Activated CD4-positive, alpha-beta T cell treated with anti-CD3 and anti-CD28 coated beads for 36 hours (primary cell): Measurements from ENCODE around the gene CELF4. TPM values are rescaled to one million over a fixed set of nuclear protein-coding genes. Genes with fewer than 3 reads are reported as not detected.
A peak's percentile ranks its signal among the peaks of the same experiment; 100 is the strongest.

ENCODE experiments used
- ATAC-seq: fragments of 200-7000 bp; cut with Tn5 transposase; one replicate; pipeline ENCODE4 v1.10.0; 2021; ENCODE audit warnings: mild to moderate bottlenecking, moderate library complexity
- CTCF ChIA-PET: fragments of 350-600 bp; sonication (Branson Sonifier 250); formaldehyde crosslinking; loops from one replicate; lab custom pipeline; 2021; ENCODE audit warnings: antibody characterized with exemption; lab: Charles Lee
- POLR2A ChIA-PET: fragments of 350-600 bp; sonication (Branson Sonifier 250); formaldehyde crosslinking; loops from one replicate; lab custom pipeline; 2021; ENCODE audit warnings: antibody characterized with exemption, inconsistent platforms; lab: Charles Lee
- DNase-seq: peaks from one replicate; pipeline ENCODE4 v3.0.0-alpha.2; 2020
- H3K27ac Mint-ChIP-seq: one replicate; pipeline ENCODE4 v1.8.0; 2021; ENCODE audit warnings: mixed read lengths
- H3K27me3 Mint-ChIP-seq: one replicate; pipeline ENCODE4 v1.8.0; 2021; ENCODE audit warnings: mixed read lengths
- H3K36me3 Mint-ChIP-seq: one replicate; pipeline ENCODE4 v1.8.0; 2021; ENCODE audit warnings: low read depth, mixed read lengths
- H3K4me1 Mint-ChIP-seq: one replicate; pipeline ENCODE4 v1.8.0; 2021; ENCODE audit warnings: mixed read lengths
- H3K4me3 Mint-ChIP-seq: one replicate; pipeline ENCODE4 v1.8.0; 2021; ENCODE audit warnings: mild to moderate bottlenecking, moderate library complexity, mixed read lengths
- H3K9me3 Mint-ChIP-seq: one replicate; pipeline ENCODE4 v1.8.0; 2021; ENCODE audit warnings: low read depth, mixed read lengths
- intact Hi-C, 2 experiments: fragments of 100-400 bp; cut with DNase I in 1 of 2; cut with micrococcal nuclease in 1 of 2; formaldehyde crosslinking; loops; one replicate each; pipeline versions ENCODE4 v1.14.2 to v1.15.1; 2022 to 2024; cut with DNase I, micrococcal nuclease
- total RNA-seq, 2 experiments: library from RNA; stranded (reverse); gene quantifications; one replicate each; pipeline ENCODE4 v1.2.3, GENCODE V29; 2021

Gene CELF4
- total RNA-seq, 2 experiments from 2014 or later = not detected

DNA sequence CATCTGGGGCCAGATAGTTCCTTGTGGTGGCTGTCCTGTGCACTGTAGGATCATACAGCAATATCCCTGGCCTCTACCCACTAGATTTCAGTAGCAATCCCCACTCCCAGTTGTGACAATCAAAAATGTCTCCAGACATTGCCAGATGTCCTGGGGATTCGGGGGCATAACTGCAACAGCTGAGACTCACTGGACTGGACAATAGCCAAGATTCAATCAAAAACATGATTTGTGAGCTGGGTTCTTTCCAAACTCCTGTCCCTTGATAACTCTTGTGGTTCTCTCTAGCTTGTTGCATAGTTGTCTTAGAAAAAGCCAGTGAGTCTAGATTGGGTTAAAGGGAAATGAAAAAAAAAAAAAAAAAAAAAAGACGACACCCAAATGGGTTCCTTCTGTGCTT, 293.4 kb downstream of the CELF4 start:
- H3K27ac Mint-ChIP-seq = no peak overlapping the region
- CTCF ChIA-PET = no interaction called here
- H3K36me3 Mint-ChIP-seq = peaks cover 2% of the 10 kb centered on the region
- POLR2A ChIA-PET = no interaction called here
- DNase-seq (no peak), ATAC-seq (no peak)
- H3K4me1 Mint-ChIP-seq = no peaks in the 10 kb centered on the region
- intact Hi-C loops = no loop called here
- H3K4me3 Mint-ChIP-seq = no peak overlapping the region
- peaks cover 18% of the 10 kb centered on the region for H3K27me3 Mint-ChIP-seq
- H3K9me3 Mint-ChIP-seq = peaks cover 2% of the 10 kb centered on the region

DNA sequence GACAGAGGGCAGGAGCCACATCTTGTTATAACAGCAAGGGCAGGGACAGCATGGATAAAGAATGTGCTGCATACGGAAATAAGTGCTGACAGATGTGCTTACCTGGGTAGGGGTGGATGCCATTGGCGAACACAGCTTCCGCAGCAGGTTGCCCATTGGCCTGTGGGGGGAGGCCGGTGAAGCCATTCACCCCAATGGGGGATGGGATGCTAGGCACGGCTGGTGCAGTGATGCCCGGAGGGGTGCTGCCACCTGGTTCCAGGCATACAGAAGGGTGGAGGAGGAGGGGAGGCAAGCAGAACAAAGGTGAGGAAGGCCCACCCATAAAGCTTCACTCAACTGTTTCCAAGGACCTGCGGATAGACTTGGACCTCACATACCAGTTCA, 294.9 kb downstream of the CELF4 start:
- CTCF ChIA-PET = no interaction called here
- no peaks in the 10 kb centered on the region for H3K4me1 Mint-ChIP-seq
- peaks cover 2% of the 10 kb centered on the region for H3K36me3 Mint-ChIP-seq
- H3K27ac Mint-ChIP-seq = no peak overlapping the region
- POLR2A ChIA-PET = interaction anchor here (0.6 kb wide), 1 partner anchor 546 kb away, joined by 3 read pairs; no protein-coding TSS in a partner anchor
- H3K4me3 Mint-ChIP-seq = no peak overlapping the region
- DNase-seq (no peak), ATAC-seq (no peak)
- peaks cover 13% of the 10 kb centered on the region for H3K27me3 Mint-ChIP-seq
- H3K9me3 Mint-ChIP-seq = peaks cover 2% of the 10 kb centered on the region
- intact Hi-C loops = no loop called here

DNA sequence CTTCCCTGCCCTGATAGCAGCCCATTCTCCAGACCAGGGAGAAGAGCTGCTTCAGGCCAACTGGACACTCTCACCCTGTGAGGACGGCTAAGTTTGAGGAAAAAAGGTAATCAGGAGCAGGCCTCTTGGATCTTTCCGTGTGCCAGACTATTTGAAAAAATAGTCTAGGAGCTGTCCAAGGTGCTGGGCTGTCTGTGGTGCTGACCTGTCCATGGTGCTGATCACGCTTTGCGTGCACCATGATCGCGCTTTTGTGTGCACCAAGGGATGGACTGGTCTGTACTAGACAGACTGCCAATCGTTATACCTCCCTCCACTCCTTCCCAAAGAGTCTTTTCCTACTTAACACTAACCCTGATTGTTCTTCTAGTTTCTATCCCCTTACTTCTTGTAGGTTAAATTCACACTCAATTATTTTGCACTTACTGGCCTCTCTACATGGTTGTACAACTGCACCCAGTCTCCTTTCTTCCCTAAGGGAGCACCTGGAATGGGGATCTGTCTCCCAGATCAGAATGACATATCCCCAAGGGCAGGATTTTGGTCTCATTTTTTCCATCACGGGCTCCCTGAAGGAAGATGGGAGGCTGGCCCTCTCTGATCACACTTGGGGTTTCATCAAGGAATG, 295.4 kb downstream of the CELF4 start:
- CTCF ChIA-PET = interaction anchor here (0.8 kb wide), 1 partner anchor 10 kb away, joined by 4 read pairs; no protein-coding TSS in a partner anchor
- H3K9me3 Mint-ChIP-seq = peaks cover 2% of the 10 kb centered on the region

DNA sequence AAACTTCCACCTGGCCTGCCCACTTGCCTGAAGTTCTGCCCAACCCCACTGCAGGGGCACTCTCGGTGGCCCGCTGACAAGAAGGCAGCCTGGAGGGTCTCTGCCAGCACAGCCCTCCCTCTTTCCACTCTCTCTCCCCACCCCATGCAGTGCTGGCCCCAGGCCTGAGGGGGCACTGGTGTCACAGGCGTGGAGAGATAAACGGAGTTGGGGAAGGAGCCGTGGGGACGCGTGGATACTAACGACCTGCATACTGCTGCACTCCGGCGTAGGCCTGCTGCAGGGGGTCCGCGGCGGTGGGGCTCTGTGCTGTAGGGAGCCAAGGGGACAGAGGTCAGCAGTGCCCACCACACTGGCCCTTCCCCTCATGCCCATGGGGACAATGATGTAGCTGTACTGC, 299.3 kb downstream of the CELF4 start:
- peaks cover 5% of the 10 kb centered on the region for H3K27me3 Mint-ChIP-seq

More for the DNA sequence above, 295.4 kb downstream of the CELF4 start:
- DNase-seq = peak; percentile 62
- ATAC-seq = no peak
- Mint-ChIP-seq H3K27ac (no peak overlapping the region), H3K27me3 (peaks cover 10% of the 10 kb centered on the region), H3K4me1 (no peaks in the 10 kb centered on the region), H3K4me3 (no peak overlapping the region), H3K36me3 (peaks cover 2% of the 10 kb centered on the region)
- POLR2A ChIA-PET = no interaction called here
- intact Hi-C loops = no loop called here

DNA sequence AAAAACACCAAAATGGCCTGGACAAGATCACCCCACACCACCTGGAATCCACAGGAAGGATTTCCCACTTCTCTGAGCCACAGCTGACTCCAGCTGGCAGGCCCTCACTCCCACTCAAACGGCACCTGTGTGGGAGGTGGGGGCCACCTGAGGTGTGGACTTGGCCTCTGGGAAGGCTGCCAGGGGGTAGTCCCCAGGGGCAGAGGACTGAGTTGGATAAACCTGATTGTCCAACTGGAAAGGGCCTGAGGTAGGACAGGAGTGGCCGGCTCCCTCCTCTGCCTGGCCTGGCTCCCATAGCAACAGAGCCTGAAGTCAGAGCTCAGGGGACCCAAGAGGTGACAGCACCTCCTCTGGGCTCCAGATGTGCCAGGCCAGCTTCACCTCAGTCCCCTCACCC, 300.2 kb downstream of the CELF4 start:
- no peak for ATAC-seq
- intact Hi-C loops = no loop called here
- Mint-ChIP-seq H3K36me3 (no peaks in the 10 kb centered on the region), H3K27ac (no peak overlapping the region), H3K4me1 (no peaks in the 10 kb centered on the region), H3K9me3 (no peaks in the 10 kb centered on the region), H3K27me3 (peaks cover 5% of the 10 kb centered on the region), H3K4me3 (no peak overlapping the region)
- DNase-seq = no peak
- CTCF ChIA-PET = no interaction called here
- POLR2A ChIA-PET = no interaction called here

More for the DNA sequence above, 299.3 kb downstream of the CELF4 start:
- H3K27ac Mint-ChIP-seq = no peak overlapping the region
- intact Hi-C loops = no loop called here
- H3K4me3 Mint-ChIP-seq = no peak overlapping the region
- no peak for DNase-seq
- no peak for ATAC-seq
- CTCF ChIA-PET = interaction anchor here (0.6 kb wide), 1 partner anchor 211 kb away, joined by 3 read pairs; no protein-coding TSS in a partner anchor
- peaks cover 2% of the 10 kb centered on the region for H3K9me3 Mint-ChIP-seq
- H3K4me1 Mint-ChIP-seq = no peaks in the 10 kb centered on the region
- no peaks in the 10 kb centered on the region for H3K36me3 Mint-ChIP-seq
- POLR2A ChIA-PET = no interaction called here

DNA sequence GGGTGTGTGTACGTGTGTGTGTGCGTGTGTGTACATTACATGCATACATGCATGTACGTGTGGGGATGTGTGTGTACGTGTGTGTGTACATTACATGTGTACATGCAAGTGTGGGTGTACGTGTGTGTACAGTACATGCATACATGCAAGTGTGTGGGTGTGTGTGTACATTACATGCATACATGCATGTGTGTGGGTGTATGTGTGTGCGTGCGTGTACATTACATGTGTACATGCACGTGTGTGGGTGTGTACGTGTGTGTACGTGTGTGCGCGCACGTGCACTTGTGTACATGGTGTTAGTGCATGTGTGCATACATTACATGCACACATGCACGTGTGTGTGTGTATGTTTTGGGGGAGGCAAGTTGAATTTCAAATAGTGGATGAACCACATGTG, 300.6 kb downstream of the CELF4 start:
- H3K9me3 Mint-ChIP-seq = no peaks in the 10 kb centered on the region

DNA sequence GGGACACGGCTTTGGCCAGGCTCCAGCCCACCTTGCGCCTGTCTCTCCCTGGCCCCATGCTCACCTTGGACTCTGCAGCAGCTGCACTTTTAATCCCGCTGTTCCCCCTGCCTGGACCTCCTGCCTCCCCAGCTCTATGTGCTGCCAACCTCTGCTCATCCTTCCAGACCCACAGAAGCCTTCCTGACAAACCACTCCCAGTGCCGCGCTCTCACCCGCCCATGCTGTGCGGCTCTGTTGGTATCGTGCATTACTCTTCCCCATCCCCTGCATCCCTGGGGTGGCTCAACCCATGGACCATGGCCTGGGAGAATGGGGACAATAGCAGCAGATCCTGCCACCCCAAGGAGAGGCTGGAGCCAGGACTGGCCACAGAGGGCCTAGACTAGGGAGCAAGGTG, 303.6 kb downstream of the CELF4 start:
- Mint-ChIP-seq H3K27me3 (peaks cover 8% of the 10 kb centered on the region), H3K4me3 (no peak overlapping the region), H3K4me1 (no peaks in the 10 kb centered on the region), H3K36me3 (no peaks in the 10 kb centered on the region), H3K9me3 (no peaks in the 10 kb centered on the region), H3K27ac (no peak overlapping the region)
- ChIA-PET CTCF (no interaction called here), POLR2A (no interaction called here)
- no peak for ATAC-seq
- DNase-seq = no peak
- intact Hi-C loops = no loop called here

More for the DNA sequence above, 300.6 kb downstream of the CELF4 start:
- Mint-ChIP-seq H3K36me3 (no peaks in the 10 kb centered on the region), H3K4me3 (no peak overlapping the region), H3K4me1 (no peaks in the 10 kb centered on the region), H3K27ac (no peak overlapping the region), H3K27me3 (peaks cover 5% of the 10 kb centered on the region)
- ATAC-seq (no peak), DNase-seq (no peak)
- ChIA-PET CTCF (no interaction called here), POLR2A (no interaction called here)
- intact Hi-C loops = no loop called here

DNA sequence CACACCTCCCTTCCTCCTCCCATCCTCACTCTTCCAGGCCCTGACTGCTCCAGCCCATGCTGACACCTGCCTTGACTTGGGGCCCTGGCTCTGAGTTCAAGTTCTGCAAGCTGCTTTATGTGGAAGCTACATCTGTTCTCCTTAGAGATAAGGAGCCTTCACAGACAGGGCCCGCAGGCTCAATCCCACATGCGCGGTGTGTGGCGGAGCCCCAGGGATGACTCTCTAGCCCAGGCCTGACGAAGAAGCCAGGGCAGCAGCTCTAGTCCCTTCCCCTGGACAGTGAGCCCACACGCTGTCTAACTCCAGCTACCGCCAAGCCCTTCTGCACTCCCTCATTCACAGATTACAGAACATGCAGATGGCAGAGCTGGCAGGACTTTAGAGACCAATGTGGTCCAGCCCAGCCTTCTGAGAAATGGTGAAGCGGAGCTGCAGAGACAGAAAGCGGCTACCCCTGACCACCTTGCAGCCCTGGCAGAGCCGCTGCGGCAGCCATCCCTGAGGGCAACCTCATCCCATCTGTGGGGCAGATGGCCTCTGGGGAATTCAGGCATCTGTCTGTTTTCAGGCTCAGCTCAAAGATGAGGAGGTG, 304.3 kb downstream of the CELF4 start:
- Mint-ChIP-seq H3K27me3 (peaks cover 8% of the 10 kb centered on the region), H3K4me1 (no peaks in the 10 kb centered on the region), H3K4me3 (no peak overlapping the region), H3K36me3 (no peaks in the 10 kb centered on the region), H3K27ac (no peak overlapping the region), H3K9me3 (no peaks in the 10 kb centered on the region)
- no peak for ATAC-seq
- no peak for DNase-seq
- ChIA-PET CTCF (no interaction called here), POLR2A (no interaction called here)
- intact Hi-C loops = no loop called here

DNA sequence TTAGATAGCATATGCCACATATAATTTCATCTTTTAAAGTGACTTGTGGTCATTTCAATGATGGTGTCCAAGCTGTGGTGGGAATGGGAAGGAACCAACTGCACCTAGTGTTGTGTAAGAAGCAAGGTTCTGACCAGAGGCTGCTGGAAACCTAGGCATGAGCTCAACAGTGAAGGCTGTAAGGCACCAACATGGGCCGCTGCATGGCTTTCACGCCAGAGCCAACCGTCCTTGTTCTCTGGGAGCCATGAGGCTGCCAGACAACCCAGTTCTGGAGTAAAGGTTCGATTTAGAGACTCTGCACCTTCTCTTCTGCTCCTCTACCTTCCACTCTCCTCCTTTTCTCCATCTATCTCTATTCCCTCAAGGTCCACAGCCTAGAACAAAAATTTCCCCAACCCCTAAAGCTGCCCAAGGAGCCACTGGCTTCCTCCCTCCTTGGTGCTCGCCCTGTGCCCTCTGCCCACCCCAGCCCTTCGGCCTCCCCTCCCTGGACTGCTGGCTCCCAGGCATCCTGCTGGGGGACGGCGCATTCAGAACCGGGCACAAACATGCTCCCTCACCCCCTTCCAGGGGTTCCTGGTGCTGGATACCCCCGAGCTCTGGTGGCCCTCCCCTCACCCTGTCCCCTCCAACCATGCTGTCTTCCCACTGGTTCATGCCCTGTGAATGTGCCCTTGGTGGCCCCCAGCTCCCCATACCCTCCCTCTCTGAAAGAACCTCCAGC, 305.1 kb downstream of the CELF4 start:
- no peak for DNase-seq
- no peaks in the 10 kb centered on the region for H3K36me3 Mint-ChIP-seq
- intact Hi-C loops = no loop called here
- no peak overlapping the region for H3K27ac Mint-ChIP-seq
- peaks cover 12% of the 10 kb centered on the region for H3K27me3 Mint-ChIP-seq
- ChIA-PET CTCF (interaction anchor here (1.0 kb wide), 1 partner anchor 9 kb away, joined by 4 read pairs; no protein-coding TSS in a partner anchor), POLR2A (no interaction called here)
- H3K4me3 Mint-ChIP-seq = no peak overlapping the region
- no peak for ATAC-seq
- H3K9me3 Mint-ChIP-seq = no peaks in the 10 kb centered on the region
- H3K4me1 Mint-ChIP-seq = no peaks in the 10 kb centered on the region

DNA sequence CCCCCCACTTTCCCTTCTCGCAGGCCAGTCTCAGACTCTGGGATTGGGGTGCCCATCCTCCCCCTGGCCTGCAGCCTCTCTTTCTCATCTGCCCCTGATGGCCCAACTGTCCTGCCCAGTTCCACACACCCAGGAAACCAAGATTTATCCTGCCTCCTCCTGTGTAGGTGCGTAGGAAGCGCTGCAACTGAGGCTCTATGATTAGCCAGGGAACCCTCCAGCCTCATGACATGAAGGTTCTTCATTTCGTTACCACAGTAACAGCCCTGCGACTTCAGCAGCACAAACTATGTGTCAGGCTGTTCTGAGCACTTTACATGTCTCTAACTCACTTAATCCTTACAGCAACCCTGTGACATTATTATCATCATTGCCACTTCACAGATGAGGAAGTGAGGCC, 305.9 kb downstream of the CELF4 start:
- intact Hi-C loops = no loop called here
- ATAC-seq = no peak
- H3K4me1 Mint-ChIP-seq = peaks cover 1% of the 10 kb centered on the region
- H3K9me3 Mint-ChIP-seq = no peaks in the 10 kb centered on the region
- ChIA-PET CTCF (interaction anchor here (1.0 kb wide), 1 partner anchor 10 kb away, joined by 4 read pairs; no protein-coding TSS in a partner anchor), POLR2A (no interaction called here)
- peaks cover 17% of the 10 kb centered on the region for H3K27me3 Mint-ChIP-seq
- no peak overlapping the region for H3K4me3 Mint-ChIP-seq
- no peaks in the 10 kb centered on the region for H3K36me3 Mint-ChIP-seq
- no peak overlapping the region for H3K27ac Mint-ChIP-seq
- no peak for DNase-seq

DNA sequence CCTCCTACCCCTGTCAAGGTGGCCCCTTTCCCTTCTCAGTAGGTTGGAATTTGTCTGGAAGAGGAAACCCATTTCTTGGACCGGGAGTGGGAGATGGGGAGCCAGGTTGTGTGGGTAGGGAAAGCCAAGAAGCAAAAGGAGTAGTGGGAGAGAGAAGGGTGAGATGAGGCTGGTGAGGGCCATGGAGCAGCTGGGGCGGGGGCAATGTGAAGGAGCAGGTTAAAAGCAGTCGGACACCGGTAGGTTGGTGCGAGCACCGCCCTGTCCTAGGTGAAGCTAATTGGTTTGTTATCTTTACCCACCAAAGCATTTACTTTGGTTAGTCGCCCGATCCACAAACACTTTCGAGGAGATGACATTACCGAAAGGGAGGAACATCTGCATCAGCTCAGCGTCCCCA, 306.8 kb downstream of the CELF4 start:
- DNase-seq (no peak), ATAC-seq (no peak)
- Mint-ChIP-seq H3K4me1 (peaks cover 4% of the 10 kb centered on the region), H3K27me3 (peaks cover 20% of the 10 kb centered on the region), H3K27ac (no peak overlapping the region), H3K9me3 (no peaks in the 10 kb centered on the region), H3K4me3 (no peak overlapping the region), H3K36me3 (no peaks in the 10 kb centered on the region)
- intact Hi-C loops = no loop called here
- POLR2A ChIA-PET = no interaction called here
- CTCF ChIA-PET = no interaction called here

DNA sequence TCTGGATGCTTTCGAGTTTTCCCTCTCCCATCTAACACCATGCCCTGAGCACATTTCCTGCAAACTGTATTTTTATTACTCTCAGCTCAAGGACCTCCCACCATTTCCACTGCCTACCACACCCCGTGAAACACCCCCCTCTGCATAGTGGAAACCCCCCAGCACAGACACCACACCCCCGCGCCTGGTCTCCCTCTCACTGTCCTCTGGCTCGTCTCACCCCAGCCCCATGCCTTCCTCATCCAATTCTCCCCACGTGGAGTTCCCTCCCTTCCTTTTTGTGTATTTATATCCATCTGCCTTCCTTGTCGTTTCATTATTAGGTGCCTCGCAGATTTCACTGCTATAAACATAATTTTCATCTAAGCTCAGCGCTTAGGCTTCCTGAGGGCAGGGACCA, 307.5 kb downstream of the CELF4 start:
- Mint-ChIP-seq H3K9me3 (no peaks in the 10 kb centered on the region), H3K36me3 (no peaks in the 10 kb centered on the region), H3K4me1 (peaks cover 4% of the 10 kb centered on the region), H3K27me3 (peaks cover 20% of the 10 kb centered on the region), H3K4me3 (no peak overlapping the region), H3K27ac (no peak overlapping the region)
- no peak for DNase-seq
- intact Hi-C loops = no loop called here
- POLR2A ChIA-PET = no interaction called here
- no peak for ATAC-seq
- CTCF ChIA-PET = no interaction called here
